CD4-positive, alpha-beta T cell (primary cell): Measurements from ENCODE around the gene ADK. TPM values are rescaled to one million over a fixed set of nuclear protein-coding genes. Genes with fewer than 3 reads are reported as not detected.

Source experiments
- ATAC-seq: fragments of 200-7000 bp; cut with Tn5 transposase; one replicate; pipeline ENCODE4 v1.10.0; 2022; ENCODE audit warnings: mild to moderate bottlenecking; ENCODE audit not compliant: poor library complexity
- CTCF ChIA-PET: fragments of 350-600 bp; sonication (Branson Sonifier 250); formaldehyde crosslinking; loops from one replicate; lab custom pipeline; 2021; ENCODE audit warnings: antibody characterized with exemption, inconsistent platforms; lab: Charles Lee
- POLR2A ChIA-PET: fragments of 350-600 bp; sonication (Branson Sonifier 250); formaldehyde crosslinking; loops from one replicate; lab custom pipeline; 2021; ENCODE audit warnings: antibody characterized with exemption, inconsistent platforms; lab: Charles Lee
- DNase-seq, 14 experiments: peaks; one replicate each; pipeline ENCODE4 v3.0.0-alpha.2; 2013 to 2020; ENCODE audit warnings: mixed read lengths in 2 of 14
- H3K27ac ChIP-seq, 2 donors: one replicate each; pipeline versions ENCODE4 v1.5.1 to v1.7.0; 2013; ENCODE audit warnings: low read length in 2 of 2, low read depth in 1 of 2, mild to moderate bottlenecking in 1 of 2
- H3K27me3 ChIP-seq, 2 experiments: 1 replicate in 1 of 2; 2 replicates in 1 of 2; pipeline versions ENCODE4 v1.6.1 to v1.7.0; 2013; ENCODE audit warnings: low read length in 2 of 2, control low read depth in 1 of 2, mild to moderate bottlenecking in 1 of 2, moderate library complexity in 1 of 2; ENCODE audit not compliant: insufficient read depth in 2 of 2, control insufficient read depth in 1 of 2
- H3K36me3 ChIP-seq: one replicate; pipeline ENCODE4 v1.6.1; 2013; ENCODE audit warnings: low read length, control low read depth; ENCODE audit not compliant: insufficient read depth
- H3K4me1 ChIP-seq: one replicate; pipeline ENCODE4 v1.6.1; 2013; ENCODE audit warnings: low read length, control low read depth; ENCODE audit not compliant: insufficient read depth
- H3K4me3 ChIP-seq: one replicate; pipeline ENCODE4 v1.5.1; 2013; ENCODE audit warnings: mild to moderate bottlenecking, low read length, moderate library complexity
- H3K9me3 ChIP-seq, 2 experiments: 1 replicate in 1 of 2; 2 replicates in 1 of 2; pipeline versions ENCODE4 v1.6.1 to v1.7.0; 2013; ENCODE audit warnings: low read length in 2 of 2, mild to moderate bottlenecking in 2 of 2, control low read depth in 1 of 2, moderate library complexity in 1 of 2; ENCODE audit not compliant: control insufficient read depth in 1 of 2, insufficient read depth in 1 of 2
- H3K27ac Mint-ChIP-seq: one replicate; pipeline ENCODE4 v1.8.0; 2020; ENCODE audit warnings: mixed read lengths
- H3K27me3 Mint-ChIP-seq: one replicate; pipeline ENCODE4 v1.8.0; 2021; ENCODE audit warnings: mixed read lengths
- H3K36me3 Mint-ChIP-seq: one replicate; pipeline ENCODE4 v1.8.0; 2021; ENCODE audit warnings: low read depth, mixed read lengths
- H3K4me1 Mint-ChIP-seq: one replicate; pipeline ENCODE4 v1.8.0; 2021; ENCODE audit warnings: low read depth, mixed read lengths
- H3K4me3 Mint-ChIP-seq: one replicate; pipeline ENCODE4 v1.8.0; 2020; ENCODE audit warnings: mild to moderate bottlenecking, mixed read lengths
- H3K9me3 Mint-ChIP-seq: one replicate; pipeline ENCODE4 v1.8.0; 2020; ENCODE audit warnings: mixed read lengths
- CTCF ChIP-seq: fragments of 200-600 bp; IDR thresholded peaks from one replicate; pipeline ENCODE4 v1.8.0; 2022; ENCODE audit warnings: antibody characterized with exemption, mild to moderate bottlenecking
- intact Hi-C, 2 experiments: fragments of 100-400 bp; cut with DNase I in 1 of 2; cut with micrococcal nuclease in 1 of 2; formaldehyde crosslinking; loops; one replicate each; pipeline versions ENCODE4 v1.15.1 to v1.9.0; 2023 to 2025; cut with DNase I, micrococcal nuclease
- total RNA-seq, 174 experiments: library from RNA in 2 of 174; stranded (reverse) in 2 of 174; gene quantifications; one replicate each; pipeline ENCODE4 v1.2.3 and lab custom pipeline; 2021 to 2026

ADK gene
- total RNA-seq, 2 experiments from 2014 or later, result 15.3 to 17.6 TPM

GRCh38 chr10:74623786-74624185, 472.8 kb downstream of the ADK start:
- Histone ChIP-seq H3K4me1 (no peaks in the 10 kb centered on the region), H3K27ac (no peak overlapping the region), H3K27me3 (no peaks in the 10 kb centered on the region), H3K4me3 (no peak overlapping the region), H3K36me3 (no peaks in the 10 kb centered on the region), H3K9me3 (peaks cover 0 to 4% of the 10 kb centered on the region in 2 experiments)
- H3K27ac Mint-ChIP-seq, result no peak overlapping the region
- no peaks in the 10 kb centered on the region for H3K27me3 Mint-ChIP-seq
- no peak for TF ChIP-seq CTCF
- POLR2A ChIA-PET, result interaction anchor here (0.6 kb wide), 1 partner anchor 292 kb away, joined by 3 read pairs; no protein-coding TSS in a partner anchor
- no peaks in the 10 kb centered on the region for H3K4me1 Mint-ChIP-seq
- no peak for ATAC-seq
- intact Hi-C loops, result no loop called here
- DNase-seq, result no peak
- no peak overlapping the region for H3K4me3 Mint-ChIP-seq
- CTCF ChIA-PET, result interaction anchor here (0.7 kb wide), 1 partner anchor 242 kb away, joined by 3 read pairs; no protein-coding TSS in a partner anchor
- H3K9me3 Mint-ChIP-seq, result peaks cover 3% of the 10 kb centered on the region
- H3K36me3 Mint-ChIP-seq, result peaks cover 28% of the 10 kb centered on the region

- TF ChIP-seq CTCF, result no peak
- no peak overlapping the region for H3K27ac Mint-ChIP-seq
- no peaks in the 10 kb centered on the region for H3K4me1 Mint-ChIP-seq
- Histone ChIP-seq H3K9me3 (peaks cover 0 to 3% of the 10 kb centered on the region in 2 experiments), H3K27ac (no peak overlapping the region), H3K27me3 (no peaks in the 10 kb centered on the region), H3K4me1 (no peaks in the 10 kb centered on the region), H3K4me3 (no peak overlapping the region), H3K36me3 (no peaks in the 10 kb centered on the region)
- ATAC-seq (no peak), DNase-seq (no peak)
- H3K27me3 Mint-ChIP-seq, result no peaks in the 10 kb centered on the region
- intact Hi-C loops, result no loop called here
- peaks cover 3% of the 10 kb centered on the region for H3K9me3 Mint-ChIP-seq
- ChIA-PET CTCF (no interaction called here), POLR2A (no interaction called here)
- H3K4me3 Mint-ChIP-seq, result no peak overlapping the region
- H3K36me3 Mint-ChIP-seq, result peaks cover 27% of the 10 kb centered on the region
Measured at GRCh38 chr10:74624501-74624900, 473.5 kb downstream of the ADK start.

- H3K27me3 Mint-ChIP-seq, result no peaks in the 10 kb centered on the region
- ChIA-PET CTCF (interaction anchor here (1.0 kb wide), 1 partner anchor 39 kb away, joined by 3 read pairs; no protein-coding TSS in a partner anchor), POLR2A (no interaction called here)
- Histone ChIP-seq H3K27me3 (no peaks in the 10 kb centered on the region), H3K36me3 (peaks cover 4% of the 10 kb centered on the region), H3K27ac (no peak overlapping the region), H3K4me3 (no peak overlapping the region), H3K9me3 (no peaks in the 10 kb centered on the region), H3K4me1 (no peaks in the 10 kb centered on the region)
- intact Hi-C loops, result no loop called here
- DNase-seq, result no peak
- H3K9me3 Mint-ChIP-seq, result no peaks in the 10 kb centered on the region
- no peak overlapping the region for H3K4me3 Mint-ChIP-seq
- no peak overlapping the region for H3K27ac Mint-ChIP-seq
- ATAC-seq, result no peak
- H3K36me3 Mint-ChIP-seq, result peaks cover 23% of the 10 kb centered on the region
- H3K4me1 Mint-ChIP-seq, result no peaks in the 10 kb centered on the region
- TF ChIP-seq CTCF, result no peak
Measured at GRCh38 chr10:74628136-74628535, 477.1 kb downstream of the ADK start.
